ENCODE results near the gene OGFOD2.

DNA sequence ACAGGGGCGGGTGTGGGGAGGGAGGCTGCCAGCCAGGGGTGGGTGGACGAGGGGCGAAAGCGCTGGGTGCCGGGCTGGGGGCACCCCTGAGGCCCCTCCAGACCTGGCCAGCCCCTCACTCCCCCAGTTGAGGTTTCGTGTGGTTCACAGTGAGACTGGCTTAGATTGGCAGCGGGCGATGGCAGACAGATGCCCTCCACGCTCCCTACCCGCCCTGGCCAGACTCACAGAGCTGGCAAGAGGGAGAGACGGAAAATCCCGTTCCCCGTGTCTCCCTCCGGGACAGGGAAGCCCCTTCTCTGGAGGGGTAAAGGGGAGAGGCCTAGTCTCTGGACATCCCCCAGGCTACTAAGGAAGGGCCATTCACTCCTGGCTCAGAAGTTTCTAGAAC, 45.9 kb upstream of the OGFOD2 start:
- TF ChIP-seq SUZ12 (IDR thresholded peaks at IDR 0.05; ENCODE audit: low read depth, low read length) (no peak), KLF9 (CRISPR knock-in tag; IDR thresholded peaks at IDR 0.05; ENCODE audit: low read depth) (no peak), POLR2A (IDR thresholded peaks at IDR 0.05; ENCODE audit: insufficient read depth in 1 of 2, low read depth in 2 of 2, low read length in 2 of 2) (no peak), SP1 (IDR thresholded peaks at IDR 0.05) (no peak), SP1 (CRISPR knock-in tag; IDR thresholded peaks at IDR 0.05) (no peak), ZNF18 (CRISPR knock-in tag; IDR thresholded peaks at IDR 0.05; ENCODE audit: insufficient replicate concordance) (no peak), CHD2 (IDR thresholded peaks at IDR 0.05; ENCODE audit: low read depth, low read length) (no peak), FOSL1 (CRISPR knock-in tag; IDR thresholded peaks at IDR 0.05; ENCODE audit: borderline replicate concordance) (no peak), NR2F6 (IDR thresholded peaks at IDR 0.05) (no peak), NR2F6 (CRISPR knock-in tag; IDR thresholded peaks at IDR 0.05) (no peak), ZFP36 (IDR thresholded peaks at IDR 0.05; ENCODE audit: borderline replicate concordance, low read depth, low read length, partially characterized antibody) (no peak), HNRNPK (IDR thresholded peaks at IDR 0.05; ENCODE audit: low read depth, low read length, poor library complexity, severe bottlenecking) (no peak), ZEB1 (IDR thresholded peaks at IDR 0.05; ENCODE audit: insufficient replicate concordance, low read depth) (no peak), NKX3-1 (CRISPR knock-in tag; IDR thresholded peaks at IDR 0.05) (no peak)
- TF ChIP-seq, protein P1, sequence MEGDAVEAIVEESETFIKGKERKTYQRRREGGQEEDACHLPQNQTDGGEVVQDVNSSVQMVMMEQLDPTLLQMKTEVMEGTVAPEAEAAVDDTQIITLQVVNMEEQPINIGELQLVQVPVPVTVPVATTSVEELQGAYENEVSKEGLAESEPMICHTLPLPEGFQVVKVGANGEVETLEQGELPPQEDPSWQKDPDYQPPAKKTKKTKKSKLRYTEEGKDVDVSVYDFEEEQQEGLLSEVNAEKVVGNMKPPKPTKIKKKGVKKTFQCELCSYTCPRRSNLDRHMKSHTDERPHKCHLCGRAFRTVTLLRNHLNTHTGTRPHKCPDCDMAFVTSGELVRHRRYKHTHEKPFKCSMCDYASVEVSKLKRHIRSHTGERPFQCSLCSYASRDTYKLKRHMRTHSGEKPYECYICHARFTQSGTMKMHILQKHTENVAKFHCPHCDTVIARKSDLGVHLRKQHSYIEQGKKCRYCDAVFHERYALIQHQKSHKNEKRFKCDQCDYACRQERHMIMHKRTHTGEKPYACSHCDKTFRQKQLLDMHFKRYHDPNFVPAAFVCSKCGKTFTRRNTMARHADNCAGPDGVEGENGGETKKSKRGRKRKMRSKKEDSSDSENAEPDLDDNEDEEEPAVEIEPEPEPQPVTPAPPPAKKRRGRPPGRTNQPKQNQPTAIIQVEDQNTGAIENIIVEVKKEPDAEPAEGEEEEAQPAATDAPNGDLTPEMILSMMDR (CRISPR knock-in tag; IDR thresholded peaks at IDR 0.05), result no peak
- TF ChIP-seq, protein P2, sequence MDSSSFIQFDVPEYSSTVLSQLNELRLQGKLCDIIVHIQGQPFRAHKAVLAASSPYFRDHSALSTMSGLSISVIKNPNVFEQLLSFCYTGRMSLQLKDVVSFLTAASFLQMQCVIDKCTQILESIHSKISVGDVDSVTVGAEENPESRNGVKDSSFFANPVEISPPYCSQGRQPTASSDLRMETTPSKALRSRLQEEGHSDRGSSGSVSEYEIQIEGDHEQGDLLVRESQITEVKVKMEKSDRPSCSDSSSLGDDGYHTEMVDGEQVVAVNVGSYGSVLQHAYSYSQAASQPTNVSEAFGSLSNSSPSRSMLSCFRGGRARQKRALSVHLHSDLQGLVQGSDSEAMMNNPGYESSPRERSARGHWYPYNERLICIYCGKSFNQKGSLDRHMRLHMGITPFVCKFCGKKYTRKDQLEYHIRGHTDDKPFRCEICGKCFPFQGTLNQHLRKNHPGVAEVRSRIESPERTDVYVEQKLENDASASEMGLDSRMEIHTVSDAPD (CRISPR knock-in tag; IDR thresholded peaks at IDR 0.05), result no peak

Measured in HepG2 (cell line).